Calu3 (cell line): ENCODE measurements around the gene DNAH17. TPM values are rescaled to one million over a fixed set of nuclear protein-coding genes. Genes with fewer than 3 reads are reported as not detected.

ENCODE experiments used
- BruUV-seq: library from RNA; stranded (reverse); fragments of 400-500 nt; replicated peaks from 2 replicates; lab custom pipeline; 2021; lab: Mats Ljungman, UMichigan
- CTCF ChIA-PET: fragments of 300-600 bp; sonication (Branson Sonifier 250); formaldehyde crosslinking; loops from one replicate; lab custom pipeline; 2022; ENCODE audit warnings: antibody characterized with exemption; lab: Charles Lee
- DNase-seq: peaks from one replicate; pipeline ENCODE4 v3.0.0; 2022
- H3K27ac Mint-ChIP-seq: one replicate; pipeline ENCODE4 v1.8.0; 2022; ENCODE audit warnings: mixed read lengths; ENCODE audit not compliant: unreplicated experiment
- H3K27me3 Mint-ChIP-seq: one replicate; pipeline ENCODE4 v1.8.0; 2022; ENCODE audit warnings: mixed read lengths; ENCODE audit not compliant: unreplicated experiment
- H3K36me3 Mint-ChIP-seq: one replicate; pipeline ENCODE4 v1.8.0; 2022; ENCODE audit warnings: mild to moderate bottlenecking, moderate library complexity, mixed read lengths; ENCODE audit not compliant: insufficient read depth, unreplicated experiment
- H3K4me1 Mint-ChIP-seq: one replicate; pipeline ENCODE4 v1.8.0; 2022; ENCODE audit warnings: mild to moderate bottlenecking, low read depth, mixed read lengths; ENCODE audit not compliant: unreplicated experiment
- H3K4me3 Mint-ChIP-seq: one replicate; pipeline ENCODE4 v1.8.0; 2022; ENCODE audit warnings: mild to moderate bottlenecking, low read depth, moderate library complexity, mixed read lengths; ENCODE audit not compliant: unreplicated experiment
- H3K9me3 Mint-ChIP-seq: one replicate; pipeline ENCODE4 v1.8.0; 2022; ENCODE audit warnings: low read depth, mixed read lengths; ENCODE audit not compliant: unreplicated experiment
- intact Hi-C: fragments of 100-400 bp; cut with micrococcal nuclease; formaldehyde crosslinking; loops from one replicate; pipeline ENCODE4 v1.10.0; 2022; ENCODE audit not compliant: unreplicated experiment
- total RNA-seq: library from RNA; stranded (reverse); gene quantifications from 2 replicates; pipeline ENCODE4 v1.2.3, GENCODE V29; 2022
- TF ChIP-seq, protein P1 (sequence below): fragments of 200-600 bp; IDR thresholded peaks from one replicate; pipeline ENCODE4 v1.8.0; 2022; ENCODE audit warnings: antibody characterized with exemption; ENCODE audit not compliant: unreplicated experiment

The DNAH17 gene
- total RNA-seq, 1 experiment from 2014 or later = 0.19 TPM

DNA sequence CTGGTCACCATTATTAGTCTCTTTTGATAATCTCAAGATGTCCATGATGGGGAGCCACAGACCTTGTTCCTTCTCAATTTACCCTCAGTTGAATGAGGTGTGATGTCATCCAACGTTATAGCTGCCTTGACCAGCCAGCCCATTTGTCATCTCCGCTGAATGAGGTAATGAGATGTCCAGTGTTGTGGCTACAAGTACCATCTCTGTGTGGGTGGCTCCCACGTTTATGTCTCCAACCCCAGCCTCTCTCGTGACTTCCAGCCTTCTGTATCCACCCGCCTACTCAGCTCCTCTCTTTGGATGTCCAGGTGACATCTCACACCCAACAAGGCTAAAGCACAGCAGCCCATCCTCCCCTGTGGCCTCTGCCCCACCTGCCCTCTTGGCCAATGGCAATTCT is 18.2 kb downstream of the DNAH17 start:
- Mint-ChIP-seq H3K27ac (no peak overlapping the region), H3K4me3 (no peak overlapping the region), H3K36me3 (no peaks in the 10 kb centered on the region), H3K27me3 (peaks cover 20% of the 10 kb centered on the region), H3K4me1 (no peaks in the 10 kb centered on the region), H3K9me3 (no peaks in the 10 kb centered on the region)
- intact Hi-C loops = no loop called here
- BruUV-seq = no TSS peak
- TF ChIP-seq, protein P1, sequence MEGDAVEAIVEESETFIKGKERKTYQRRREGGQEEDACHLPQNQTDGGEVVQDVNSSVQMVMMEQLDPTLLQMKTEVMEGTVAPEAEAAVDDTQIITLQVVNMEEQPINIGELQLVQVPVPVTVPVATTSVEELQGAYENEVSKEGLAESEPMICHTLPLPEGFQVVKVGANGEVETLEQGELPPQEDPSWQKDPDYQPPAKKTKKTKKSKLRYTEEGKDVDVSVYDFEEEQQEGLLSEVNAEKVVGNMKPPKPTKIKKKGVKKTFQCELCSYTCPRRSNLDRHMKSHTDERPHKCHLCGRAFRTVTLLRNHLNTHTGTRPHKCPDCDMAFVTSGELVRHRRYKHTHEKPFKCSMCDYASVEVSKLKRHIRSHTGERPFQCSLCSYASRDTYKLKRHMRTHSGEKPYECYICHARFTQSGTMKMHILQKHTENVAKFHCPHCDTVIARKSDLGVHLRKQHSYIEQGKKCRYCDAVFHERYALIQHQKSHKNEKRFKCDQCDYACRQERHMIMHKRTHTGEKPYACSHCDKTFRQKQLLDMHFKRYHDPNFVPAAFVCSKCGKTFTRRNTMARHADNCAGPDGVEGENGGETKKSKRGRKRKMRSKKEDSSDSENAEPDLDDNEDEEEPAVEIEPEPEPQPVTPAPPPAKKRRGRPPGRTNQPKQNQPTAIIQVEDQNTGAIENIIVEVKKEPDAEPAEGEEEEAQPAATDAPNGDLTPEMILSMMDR = no peak
- CTCF ChIA-PET = interaction anchor here (0.8 to 1.5 kb wide), 4 partner anchors 10 to 107 kb away, joined by 3 to 12 read pairs (median 4); no protein-coding TSS in a partner anchor
- no peak for DNase-seq

DNA sequence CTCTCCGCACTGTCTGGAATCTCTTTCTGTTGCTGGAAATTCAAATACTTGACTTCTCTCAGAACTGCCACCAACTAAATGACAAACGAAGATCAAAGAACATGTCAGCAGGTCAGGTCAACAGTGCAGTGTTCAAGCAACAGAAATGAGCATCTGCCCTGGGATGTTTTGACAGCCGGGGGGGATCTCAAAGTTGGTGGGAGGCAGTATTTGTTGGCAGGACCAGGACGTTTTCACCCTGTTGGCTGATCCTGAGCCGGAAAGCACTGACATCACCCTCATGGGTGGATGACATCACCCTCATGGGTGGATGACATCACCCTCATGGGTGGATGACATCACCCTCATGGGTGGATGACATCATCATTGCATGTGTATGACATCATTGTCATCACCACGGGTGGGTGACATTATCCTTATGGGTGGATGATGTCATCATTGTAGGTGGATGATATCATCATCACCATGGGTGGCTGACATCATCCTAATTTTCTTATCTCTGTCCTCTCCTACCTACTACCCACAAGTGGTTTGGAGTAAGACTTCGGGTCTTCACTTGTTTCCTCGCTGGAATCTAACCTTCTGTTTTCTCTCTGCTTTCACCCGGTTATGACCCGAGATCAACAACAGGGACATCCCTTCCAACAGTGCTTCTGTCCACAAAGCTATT is 18.9 kb downstream of the DNAH17 start:
- no peaks in the 10 kb centered on the region for H3K36me3 Mint-ChIP-seq
- CTCF ChIA-PET = interaction anchor here (0.8 kb wide), 1 partner anchor 29 kb away, joined by 3 read pairs; no protein-coding TSS in a partner anchor
- intact Hi-C loops = no loop called here
- no peak for DNase-seq
- H3K9me3 Mint-ChIP-seq = no peaks in the 10 kb centered on the region
- no peak overlapping the region for H3K27ac Mint-ChIP-seq
- peaks cover 20% of the 10 kb centered on the region for H3K27me3 Mint-ChIP-seq
- H3K4me1 Mint-ChIP-seq = no peaks in the 10 kb centered on the region
- BruUV-seq = no TSS peak
- H3K4me3 Mint-ChIP-seq = no peak overlapping the region
- TF ChIP-seq, protein P1 = no peak

DNA sequence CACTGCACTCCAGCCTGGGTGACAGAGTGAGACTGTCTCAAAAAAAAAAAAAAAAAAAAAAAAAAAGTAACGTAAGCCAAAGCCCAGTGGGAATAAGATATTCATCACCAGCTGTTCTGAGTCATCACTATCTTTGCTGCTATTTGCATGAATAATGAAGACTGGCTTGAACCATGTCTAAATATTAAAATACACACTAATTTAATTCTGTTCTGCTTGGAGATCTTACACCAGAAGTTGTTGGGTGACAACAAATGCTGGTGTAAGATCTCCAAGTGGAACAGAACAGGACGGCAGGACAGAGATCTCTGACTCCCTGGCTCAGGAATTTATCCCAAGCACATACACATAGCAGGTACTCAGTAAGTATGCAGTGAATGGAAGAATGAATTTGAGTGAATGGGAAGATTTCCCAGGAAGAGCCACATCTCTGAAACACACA is 19.6 kb downstream of the DNAH17 start:
- no peaks in the 10 kb centered on the region for H3K9me3 Mint-ChIP-seq
- intact Hi-C loops = no loop called here
- peaks cover 20% of the 10 kb centered on the region for H3K27me3 Mint-ChIP-seq
- no peak for DNase-seq
- H3K36me3 Mint-ChIP-seq = no peaks in the 10 kb centered on the region
- no peak overlapping the region for H3K4me3 Mint-ChIP-seq
- BruUV-seq = no TSS peak
- no peaks in the 10 kb centered on the region for H3K4me1 Mint-ChIP-seq
- no peak overlapping the region for H3K27ac Mint-ChIP-seq
- TF ChIP-seq, protein P1 = no peak
- CTCF ChIA-PET = no interaction called here

DNA sequence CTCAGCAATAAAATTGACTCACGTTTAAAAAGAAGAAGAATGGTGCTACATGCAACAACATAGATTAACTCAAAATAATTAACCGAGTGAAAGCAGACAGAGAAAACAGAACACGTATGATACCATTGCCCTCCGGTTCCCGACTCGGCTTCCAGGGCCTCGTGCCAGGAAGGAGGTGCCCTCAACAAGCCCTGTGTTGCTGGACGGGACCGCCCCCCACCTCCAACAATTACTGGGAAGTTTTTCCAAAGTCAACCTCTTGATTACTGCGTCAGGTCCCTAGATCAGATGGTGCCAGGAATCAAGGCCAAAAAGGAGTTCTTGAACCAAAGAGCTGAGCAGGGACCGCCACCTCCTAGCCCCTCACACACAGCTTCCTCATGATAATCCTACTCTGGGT is 20.4 kb downstream of the DNAH17 start:
- intact Hi-C loops = no loop called here

More for the DNA sequence above, 20.4 kb downstream of the DNAH17 start:
- Mint-ChIP-seq H3K4me1 (no peaks in the 10 kb centered on the region), H3K27me3 (peaks cover 20% of the 10 kb centered on the region), H3K4me3 (no peak overlapping the region), H3K9me3 (no peaks in the 10 kb centered on the region), H3K27ac (no peak overlapping the region), H3K36me3 (no peaks in the 10 kb centered on the region)
- no TSS peak for BruUV-seq
- CTCF ChIA-PET = interaction anchor here (0.5 kb wide), 1 partner anchor 42 kb away, joined by 5 read pairs; no protein-coding TSS in a partner anchor
- TF ChIP-seq, protein P1 = no peak
- DNase-seq = no peak
